Stimulated activated naive CD8-positive, alpha-beta T cell treated with anti-CD3 and anti-CD28 coated beads, Interleukin-15, Interleukin-2, amounts not matched to agents 100 ng/mL and 50 ng/mL, for 24 hours (primary cell): ENCODE measurements around the gene PLPPR5.
"Not testable (repeated sequence)": the region's sequence is repeated elsewhere in the genome, so short reads cannot be mapped to it uniquely, and the experiment has no call there.

Experiments
- H3K27ac Mint-ChIP-seq: one replicate; pipeline ENCODE4 v1.8.0; 2021; ENCODE audit warnings: mild to moderate bottlenecking, mixed read lengths
- H3K27me3 Mint-ChIP-seq: one replicate; pipeline ENCODE4 v1.8.0; 2021; ENCODE audit warnings: mixed read lengths
- H3K36me3 Mint-ChIP-seq: one replicate; pipeline ENCODE4 v1.8.0; 2021; ENCODE audit warnings: low read depth, mixed read lengths
- H3K4me1 Mint-ChIP-seq: one replicate; pipeline ENCODE4 v1.8.0; 2021; ENCODE audit warnings: low read depth, mixed read lengths
- H3K4me3 Mint-ChIP-seq: one replicate; pipeline ENCODE4 v1.8.0; 2021; ENCODE audit warnings: mild to moderate bottlenecking, mixed read lengths
- H3K9me3 Mint-ChIP-seq: one replicate; pipeline ENCODE4 v1.8.0; 2021; ENCODE audit warnings: mixed read lengths

The PLPPR5 gene

GRCh38 chr1:98908980-98909379 is 95.7 kb downstream of the PLPPR5 start:
- Mint-ChIP-seq H3K4me3 (no peak overlapping the region), H3K36me3 (no peaks in the 10 kb centered on the region), H3K27me3 (no peaks in the 10 kb centered on the region), H3K4me1 (no peaks in the 10 kb centered on the region), H3K27ac (no peak overlapping the region), H3K9me3 (peaks cover 3% of the 10 kb centered on the region)

GRCh38 chr1:98906809-98907208 is 97.9 kb downstream of the PLPPR5 start:
- no peaks in the 10 kb centered on the region for H3K9me3 Mint-ChIP-seq
- no peak overlapping the region for H3K4me3 Mint-ChIP-seq
- no peaks in the 10 kb centered on the region for H3K4me1 Mint-ChIP-seq
- H3K27ac Mint-ChIP-seq = no peak overlapping the region
- H3K36me3 Mint-ChIP-seq = no peaks in the 10 kb centered on the region
- H3K27me3 Mint-ChIP-seq = no peaks in the 10 kb centered on the region

GRCh38 chr1:98906361-98906760 is 98.3 kb downstream of the PLPPR5 start:
- H3K36me3 Mint-ChIP-seq = no peaks in the 10 kb centered on the region
- H3K4me1 Mint-ChIP-seq = no peaks in the 10 kb centered on the region
- no peaks in the 10 kb centered on the region for H3K27me3 Mint-ChIP-seq
- H3K9me3 Mint-ChIP-seq = no peaks in the 10 kb centered on the region
- H3K4me3 Mint-ChIP-seq = no peak overlapping the region
- H3K27ac Mint-ChIP-seq = no peak overlapping the region

GRCh38 chr1:98904684-98905083 is 100.0 kb downstream of the PLPPR5 start:
- Mint-ChIP-seq H3K27me3 (no peaks in the 10 kb centered on the region), H3K4me3 (no peak overlapping the region), H3K9me3 (peaks cover 3% of the 10 kb centered on the region), H3K36me3 (no peaks in the 10 kb centered on the region), H3K4me1 (no peaks in the 10 kb centered on the region), H3K27ac (no peak overlapping the region)

- H3K27me3 Mint-ChIP-seq = no peaks in the 10 kb centered on the region
- no peaks in the 10 kb centered on the region for H3K4me1 Mint-ChIP-seq
- no peaks in the 10 kb centered on the region for H3K36me3 Mint-ChIP-seq
- peaks cover 3% of the 10 kb centered on the region for H3K9me3 Mint-ChIP-seq
- no peak overlapping the region for H3K4me3 Mint-ChIP-seq
- H3K27ac Mint-ChIP-seq = no peak overlapping the region
Observed at GRCh38 chr1:98903726-98904125, 100.9 kb downstream of the PLPPR5 start.

- Mint-ChIP-seq H3K36me3 (no peaks in the 10 kb centered on the region), H3K4me1 (no peaks in the 10 kb centered on the region), H3K27ac (no peak overlapping the region), H3K27me3 (no peaks in the 10 kb centered on the region), H3K9me3 (peaks cover 3% of the 10 kb centered on the region), H3K4me3 (no peak overlapping the region)
Observed at GRCh38 chr1:98903261-98903660, 101.4 kb downstream of the PLPPR5 start.

GRCh38 chr1:98898940-98899339 is 105.7 kb downstream of the PLPPR5 start:
- Mint-ChIP-seq H3K4me1 (no peaks in the 10 kb centered on the region), H3K27me3 (no peaks in the 10 kb centered on the region), H3K36me3 (no peaks in the 10 kb centered on the region), H3K4me3 (no peak overlapping the region), H3K9me3 (peaks cover 11% of the 10 kb centered on the region), H3K27ac (no peak overlapping the region)

GRCh38 chr1:98897479-98897878 is 107.2 kb downstream of the PLPPR5 start:
- Mint-ChIP-seq H3K27me3 (no peaks in the 10 kb centered on the region), H3K4me1 (no peaks in the 10 kb centered on the region), H3K27ac (no peak overlapping the region), H3K4me3 (no peak overlapping the region), H3K36me3 (no peaks in the 10 kb centered on the region), H3K9me3 (peaks cover 11% of the 10 kb centered on the region)

- H3K27ac Mint-ChIP-seq = no peak overlapping the region
- no peaks in the 10 kb centered on the region for H3K4me1 Mint-ChIP-seq
Observed at GRCh38 chr1:98896711-98897445, 107.8 kb downstream of the PLPPR5 start.

GRCh38 chr1:98893371-98893770 is 111.3 kb downstream of the PLPPR5 start:
- Mint-ChIP-seq H3K36me3 (no peaks in the 10 kb centered on the region), H3K4me1 (no peaks in the 10 kb centered on the region), H3K27ac (no peak overlapping the region), H3K4me3 (no peak overlapping the region), H3K9me3 (peaks cover 9% of the 10 kb centered on the region), H3K27me3 (no peaks in the 10 kb centered on the region)

More at GRCh38 chr1:98896711-98897445, 107.8 kb downstream of the PLPPR5 start:
- H3K9me3 Mint-ChIP-seq = peaks cover 11% of the 10 kb centered on the region
- H3K27me3 Mint-ChIP-seq = no peaks in the 10 kb centered on the region
- H3K36me3 Mint-ChIP-seq = no peaks in the 10 kb centered on the region
- H3K4me3 Mint-ChIP-seq = no peak overlapping the region

- H3K9me3 Mint-ChIP-seq = peaks cover 4% of the 10 kb centered on the region
- H3K27ac Mint-ChIP-seq = no peak overlapping the region
- no peaks in the 10 kb centered on the region for H3K4me1 Mint-ChIP-seq
- no peaks in the 10 kb centered on the region for H3K27me3 Mint-ChIP-seq
- H3K36me3 Mint-ChIP-seq = no peaks in the 10 kb centered on the region
- H3K4me3 Mint-ChIP-seq = no peak overlapping the region
Observed at GRCh38 chr1:98888869-98889268, 115.8 kb downstream of the PLPPR5 start.

- Mint-ChIP-seq H3K27me3 (no peaks in the 10 kb centered on the region), H3K4me3 (no peak overlapping the region), H3K27ac (no peak overlapping the region), H3K36me3 (no peaks in the 10 kb centered on the region), H3K4me1 (no peaks in the 10 kb centered on the region), H3K9me3 (peaks cover 4% of the 10 kb centered on the region)
Observed at GRCh38 chr1:98887507-98887906, 117.2 kb downstream of the PLPPR5 start.

GRCh38 chr1:98884864-98885263 is 119.8 kb downstream of the PLPPR5 start:
- Mint-ChIP-seq H3K27ac (no peak overlapping the region), H3K9me3 (peaks cover 4% of the 10 kb centered on the region), H3K4me3 (no peak overlapping the region), H3K36me3 (peaks cover 4% of the 10 kb centered on the region), H3K27me3 (no peaks in the 10 kb centered on the region), H3K4me1 (no peaks in the 10 kb centered on the region)

GRCh38 chr1:98881901-98882300 is 122.8 kb downstream of the PLPPR5 start:
- Mint-ChIP-seq H3K36me3 (peaks cover 4% of the 10 kb centered on the region), H3K4me3 (no peak overlapping the region), H3K27ac (no peak overlapping the region), H3K27me3 (no peaks in the 10 kb centered on the region), H3K4me1 (no peaks in the 10 kb centered on the region), H3K9me3 (peaks cover 12% of the 10 kb centered on the region)

- H3K4me1 Mint-ChIP-seq, H3K4me3 Mint-ChIP-seq, H3K27ac Mint-ChIP-seq, H3K27me3 Mint-ChIP-seq, H3K36me3 Mint-ChIP-seq: not testable (repeated sequence)
- H3K9me3 Mint-ChIP-seq = peaks cover 12% of the 10 kb centered on the region
Observed at GRCh38 chr1:98881234-98881633, 123.4 kb downstream of the PLPPR5 start.

- no peak overlapping the region for H3K4me3 Mint-ChIP-seq
- no peaks in the 10 kb centered on the region for H3K27me3 Mint-ChIP-seq
- peaks cover 29% of the 10 kb centered on the region for H3K4me1 Mint-ChIP-seq
- peaks cover 17% of the 10 kb centered on the region for H3K36me3 Mint-ChIP-seq
- no peak overlapping the region for H3K27ac Mint-ChIP-seq
- peaks cover 33% of the 10 kb centered on the region for H3K9me3 Mint-ChIP-seq
Observed at GRCh38 chr1:98874828-98875227, 129.8 kb downstream of the PLPPR5 start.
